Gastrocnemius medialis (tissue), 4 donors: Measurements from ENCODE around the gene ROBO2. TPM values are rescaled to one million over a fixed set of nuclear protein-coding genes. Genes with fewer than 3 reads are reported as not detected.

Experiments used
- ATAC-seq, 2 donors: fragments of 150-250 bp; one replicate each; pipeline ENCODE4 v1.9.1; 2016
- DNase-seq, 2 donors: peaks; one replicate each; pipeline ENCODE4 v3.0.0-alpha.2; 2019
- H3K27ac ChIP-seq, 4 donors: fragments of 200-600 bp; sonication (generic); 1 replicate in 1 of 4; 2 replicates in 3 of 4; pipeline ENCODE4 v1.5.1; 2016 to 2018; ENCODE audit warnings: mild to moderate bottlenecking in 2 of 4, moderate library complexity in 1 of 4
- H3K27me3 ChIP-seq, 3 donors: fragments of 200-600 bp; sonication (generic) in 2 of 3; 1 replicate in 1 of 3; 2 replicates in 2 of 3; pipeline versions ENCODE4 v1.5.1 to v1.6.0; 2016 to 2019; ENCODE audit warnings: mild to moderate bottlenecking in 1 of 3, moderate library complexity in 1 of 3
- H3K36me3 ChIP-seq, 2 donors: fragments of 200-600 bp; sonication (generic) in 1 of 2; one replicate each; pipeline ENCODE4 v1.5.1; 2017 to 2018
- H3K4me1 ChIP-seq, 2 donors: fragments of 200-600 bp; sonication (generic) in 1 of 2; one replicate each; pipeline ENCODE4 v1.5.1; 2016 to 2017; ENCODE audit warnings: mild to moderate bottlenecking in 2 of 2
- H3K4me3 ChIP-seq, 4 donors: fragments of 200-600 bp; sonication (generic) in 3 of 4; 1 replicate in 1 of 4; 2 replicates in 3 of 4; pipeline ENCODE4 v1.5.1; 2016 to 2019; ENCODE audit warnings: mild to moderate bottlenecking in 2 of 4
- H3K9me3 ChIP-seq, 3 donors: fragments of 200-600 bp; sonication (generic) in 2 of 3; 1 replicate in 1 of 3; 2 replicates in 2 of 3; pipeline ENCODE4 v1.5.1; 2016 to 2019
- POLR2A ChIP-seq, 2 donors: fragments of 450-650 bp; IDR thresholded peaks; one replicate each; pipeline ENCODE4 v1.6.1; 2017; ENCODE audit warnings: antibody characterized with exemption in 2 of 2, mild to moderate bottlenecking in 2 of 2, moderate library complexity in 2 of 2
- in situ Hi-C, 4 donors: fragments of 200-750 bp; cut with MboI; loops; one replicate each; pipeline versions ENCODE4 v1.15.0 to v1.8.0; 2017; ENCODE audit warnings: low sequenced_read_pairs in 4 of 4
- intact Hi-C: fragments of 100-400 bp; cut with DNase I; formaldehyde crosslinking; loops from one replicate; pipeline ENCODE4 v1.15.1; 2023; ENCODE audit warnings: low total_unique reads
- total RNA-seq, 4 donors: library from RNA; depleted of rRNA; stranded (reverse); fragments of >200 nt; gene quantifications; one replicate each; pipeline versions ENCODE4 v1.1.0 to v1.2.3, GENCODE V29; 2016
- TF ChIP-seq, protein P1 (sequence below), 5 experiments: fragments of 450-650 bp in 3 of 5; fragments of 200-600 bp in 2 of 5; sonication (generic) in 2 of 5; IDR thresholded peaks in 4 of 5; conservative IDR thresholded peaks in 1 of 5; 1 replicate in 4 of 5; 2 replicates in 1 of 5; pipeline ENCODE4 v1.5.1; 2016 to 2019; ENCODE audit warnings: antibody characterized with exemption in 5 of 5, mild to moderate bottlenecking in 3 of 5, moderate library complexity in 3 of 5

Gene ROBO2
- total RNA-seq, 4 donors from 2014 or later: 0.07 TPM; not detected in 3

DNA sequence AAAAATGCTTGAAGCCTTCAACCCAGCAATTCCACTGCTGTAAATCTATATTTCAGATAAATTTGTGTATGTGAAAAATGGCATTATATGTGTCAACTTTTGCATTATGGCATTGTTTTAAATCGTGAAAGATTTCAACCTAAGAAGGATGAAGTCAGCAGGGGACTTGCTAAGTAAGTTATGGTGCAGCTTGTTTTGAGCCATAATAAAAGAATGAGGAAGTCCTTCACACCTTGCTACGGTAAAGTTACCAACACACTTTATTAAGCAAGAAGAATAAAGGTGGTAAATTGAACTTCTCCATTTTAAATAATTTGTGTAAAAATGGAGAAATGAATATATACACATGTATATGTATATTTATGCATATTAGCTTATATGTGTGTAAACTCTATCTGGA lies 371.4 kb downstream of the ROBO2 start:
- Histone ChIP-seq H3K4me1 (no peaks in the 10 kb centered on the region), H3K4me3 (no peak overlapping the region), H3K36me3 (no peaks in the 10 kb centered on the region), H3K9me3 (no peaks in the 10 kb centered on the region), H3K27me3 (no peaks in the 10 kb centered on the region), H3K27ac (no peak overlapping the region)
- TF ChIP-seq, protein P1, sequence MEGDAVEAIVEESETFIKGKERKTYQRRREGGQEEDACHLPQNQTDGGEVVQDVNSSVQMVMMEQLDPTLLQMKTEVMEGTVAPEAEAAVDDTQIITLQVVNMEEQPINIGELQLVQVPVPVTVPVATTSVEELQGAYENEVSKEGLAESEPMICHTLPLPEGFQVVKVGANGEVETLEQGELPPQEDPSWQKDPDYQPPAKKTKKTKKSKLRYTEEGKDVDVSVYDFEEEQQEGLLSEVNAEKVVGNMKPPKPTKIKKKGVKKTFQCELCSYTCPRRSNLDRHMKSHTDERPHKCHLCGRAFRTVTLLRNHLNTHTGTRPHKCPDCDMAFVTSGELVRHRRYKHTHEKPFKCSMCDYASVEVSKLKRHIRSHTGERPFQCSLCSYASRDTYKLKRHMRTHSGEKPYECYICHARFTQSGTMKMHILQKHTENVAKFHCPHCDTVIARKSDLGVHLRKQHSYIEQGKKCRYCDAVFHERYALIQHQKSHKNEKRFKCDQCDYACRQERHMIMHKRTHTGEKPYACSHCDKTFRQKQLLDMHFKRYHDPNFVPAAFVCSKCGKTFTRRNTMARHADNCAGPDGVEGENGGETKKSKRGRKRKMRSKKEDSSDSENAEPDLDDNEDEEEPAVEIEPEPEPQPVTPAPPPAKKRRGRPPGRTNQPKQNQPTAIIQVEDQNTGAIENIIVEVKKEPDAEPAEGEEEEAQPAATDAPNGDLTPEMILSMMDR (IDR thresholded peaks at IDR 0.05 in 4 of 5, conservative IDR thresholded peaks at IDR 0.05 in 1 of 5): no peak
- TF ChIP-seq POLR2A (IDR thresholded peaks at IDR 0.05): no peak
- no peak for ATAC-seq
- DNase-seq: no peak
- intact Hi-C loops: no loop called here
- in situ Hi-C loops: no loop called here

DNA sequence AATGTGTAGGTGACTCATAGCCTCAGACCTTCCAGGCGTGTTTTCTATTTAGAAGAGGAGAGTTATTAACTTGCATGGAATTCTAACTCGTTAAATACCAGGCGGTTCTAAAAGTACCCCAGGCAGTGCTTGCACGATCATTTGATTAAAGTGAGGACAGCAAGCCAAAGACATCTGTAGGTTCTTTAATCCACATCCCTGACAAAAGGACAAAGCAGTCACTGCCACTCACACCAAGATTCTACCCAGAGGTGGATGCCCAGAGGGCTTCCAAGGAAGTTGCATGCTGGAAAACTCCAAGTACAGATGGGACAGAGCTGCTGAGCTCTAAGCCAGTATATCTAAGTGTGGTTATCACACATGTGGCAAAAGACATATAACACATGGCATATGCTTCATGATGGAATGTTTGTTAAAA lies 372.1 kb downstream of the ROBO2 start:
- Histone ChIP-seq H3K4me3 (no peak overlapping the region), H3K27me3 (no peaks in the 10 kb centered on the region), H3K4me1 (no peaks in the 10 kb centered on the region), H3K9me3 (no peaks in the 10 kb centered on the region), H3K27ac (no peak overlapping the region), H3K36me3 (no peaks in the 10 kb centered on the region)
- ATAC-seq (no peak), DNase-seq (no peak)
- in situ Hi-C loops: no loop called here
- TF ChIP-seq POLR2A (IDR thresholded peaks at IDR 0.05): no peak
- intact Hi-C loops: no loop called here

DNA sequence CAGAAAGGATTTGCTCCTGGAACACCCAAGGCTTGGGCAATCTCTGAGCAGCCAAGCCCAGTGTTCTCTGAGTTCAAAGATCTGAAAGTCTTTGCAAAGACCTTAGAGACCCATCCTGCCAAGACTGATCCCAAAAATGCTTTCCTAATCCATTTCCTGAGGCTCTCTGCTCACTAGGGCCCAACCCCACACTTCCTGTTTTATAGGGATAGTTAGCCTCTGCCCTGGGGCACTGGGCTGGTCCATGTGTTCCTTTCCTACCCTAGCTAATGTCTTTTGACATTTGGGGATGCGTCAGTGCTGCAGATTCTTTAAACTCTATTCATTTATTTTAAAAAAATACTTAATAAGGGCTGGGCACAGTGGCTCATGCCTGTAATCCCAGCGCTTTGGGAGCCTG lies 372.7 kb downstream of the ROBO2 start:
- no peaks in the 10 kb centered on the region for H3K4me1 ChIP-seq
- no peak overlapping the region for H3K27ac ChIP-seq
- no peak for ATAC-seq
- H3K4me3 ChIP-seq: no peak overlapping the region
- no peaks in the 10 kb centered on the region for H3K27me3 ChIP-seq
- in situ Hi-C loops: no loop called here
- DNase-seq: no peak
- intact Hi-C loops: no loop called here
- no peaks in the 10 kb centered on the region for H3K36me3 ChIP-seq
- TF ChIP-seq POLR2A (IDR thresholded peaks at IDR 0.05): no peak
- TF ChIP-seq, protein P1 (IDR thresholded peaks at IDR 0.05 in 4 of 5, conservative IDR thresholded peaks at IDR 0.05 in 1 of 5): no peak
- no peaks in the 10 kb centered on the region for H3K9me3 ChIP-seq

- intact Hi-C loops: no loop called here
- DNase-seq (no peak), ATAC-seq (no peak)
- Histone ChIP-seq H3K27ac (no peak overlapping the region), H3K4me3 (no peak overlapping the region), H3K4me1 (no peaks in the 10 kb centered on the region), H3K36me3 (no peaks in the 10 kb centered on the region), H3K27me3 (no peaks in the 10 kb centered on the region), H3K9me3 (no peaks in the 10 kb centered on the region)
- TF ChIP-seq, protein P1 (IDR thresholded peaks at IDR 0.05 in 4 of 5, conservative IDR thresholded peaks at IDR 0.05 in 1 of 5): no peak
- TF ChIP-seq POLR2A (IDR thresholded peaks at IDR 0.05): no peak
- in situ Hi-C loops: no loop called here
These were observed 375.0 kb downstream of the ROBO2 start for GRCh38 chr3:77414881-77415280.

GRCh38 chr3:77420336-77420735 lies 380.4 kb downstream of the ROBO2 start:
- no peaks in the 10 kb centered on the region for H3K27me3 ChIP-seq
- no peaks in the 10 kb centered on the region for H3K36me3 ChIP-seq
- intact Hi-C loops: no loop called here
- no peak overlapping the region for H3K4me3 ChIP-seq
- no peak for ATAC-seq
- H3K4me1 ChIP-seq: no peaks in the 10 kb centered on the region
- no peak overlapping the region for H3K27ac ChIP-seq
- no peaks in the 10 kb centered on the region for H3K9me3 ChIP-seq
- no peak for DNase-seq
- in situ Hi-C loops: no loop called here
- no peak for TF ChIP-seq POLR2A (IDR thresholded peaks at IDR 0.05)
- TF ChIP-seq, protein P1 (IDR thresholded peaks at IDR 0.05 in 4 of 5, conservative IDR thresholded peaks at IDR 0.05 in 1 of 5): no peak
